Panc1 (cell line): Measurements from ENCODE around the gene OBP2A. TPM values are rescaled to one million over a fixed set of nuclear protein-coding genes. Genes with fewer than 3 reads are reported as not detected.

Source experiments
- ATAC-seq: fragments of 200-7000 bp; cut with Tn5 transposase; 2 replicates; pipeline ENCODE4 v1.9.1; 2020; ENCODE audit warnings: mild to moderate bottlenecking, moderate library complexity
- BruUV-seq: library from RNA; stranded (reverse); fragments of 400-500 nt; replicated peaks from 2 replicates; lab custom pipeline; 2021; lab: Mats Ljungman, UMichigan
- CTCF ChIA-PET: fragments of 300-600 bp; sonication (Branson Sonifier 250); formaldehyde crosslinking; loops from one replicate; lab custom pipeline; 2022; ENCODE audit warnings: antibody characterized with exemption; lab: Charles Lee
- POLR2A ChIA-PET: fragments of 300-600 bp; sonication (Branson Sonifier 250); formaldehyde crosslinking; loops from one replicate; lab custom pipeline; 2022; ENCODE audit warnings: antibody characterized with exemption; lab: Charles Lee
- DNase-seq: peaks from one replicate; pipeline ENCODE4 v3.0.0-alpha.2; 2010; ENCODE audit warnings: low read depth, low spot score
- H3K27ac ChIP-seq: 2 replicates; pipeline ENCODE4 v1.5.1; 2011; ENCODE audit warnings: mild to moderate bottlenecking, low read length, inconsistent platforms
- H3K27me3 ChIP-seq: fragments of 200-500 bp; sonication (Bioruptor generic); 2 replicates; pipeline ENCODE4 v1.6.0; 2014; ENCODE audit warnings: low read length, inconsistent platforms; ENCODE audit not compliant: control insufficient read depth, insufficient read depth
- H3K36me3 ChIP-seq: fragments of 200-500 bp; sonication (Bioruptor generic); 2 replicates; pipeline ENCODE4 v1.5.1; 2014; ENCODE audit warnings: inconsistent platforms, mild to moderate bottlenecking, low read length, moderate library complexity; ENCODE audit not compliant: control insufficient read depth, insufficient read depth
- H3K4me1 ChIP-seq: 2 replicates; pipeline ENCODE4 v1.5.1; 2011; ENCODE audit warnings: inconsistent platforms, mild to moderate bottlenecking, low read length, moderate library complexity; ENCODE audit not compliant: control insufficient read depth, insufficient read depth
- H3K4me3 ChIP-seq, 2 experiments: 2 replicates each; pipeline ENCODE4 v1.5.1; 2011 to 2012; ENCODE audit warnings: low read depth in 2 of 2, low read length in 2 of 2, mild to moderate bottlenecking in 2 of 2, inconsistent platforms in 1 of 2, moderate library complexity in 1 of 2
- H3K9me3 ChIP-seq: fragments of 200-500 bp; sonication (Bioruptor generic); 2 replicates; pipeline ENCODE4 v1.5.1; 2014; ENCODE audit warnings: low read depth, mild to moderate bottlenecking, inconsistent platforms, low read length, moderate library complexity; ENCODE audit not compliant: control insufficient read depth, insufficient read depth
- CTCF ChIP-seq: fragments of 450-650 bp; IDR thresholded peaks from 2 replicates; pipeline ENCODE4 v1.5.1; 2017; ENCODE audit warnings: mild to moderate bottlenecking
- POLR2AphosphoS5 ChIP-seq: IDR thresholded peaks from 2 replicates; pipeline ENCODE4 v1.6.1; 2012; ENCODE audit warnings: mild to moderate bottlenecking, low read depth, low read length, moderate library complexity
- REST ChIP-seq, 2 experiments: IDR thresholded peaks; 2 replicates each; pipeline ENCODE4 v1.6.1; 2011 to 2012; ENCODE audit warnings: low read depth in 2 of 2, control low read depth in 1 of 2, low read length in 1 of 2, mild to moderate bottlenecking in 1 of 2, moderate library complexity in 1 of 2; ENCODE audit not compliant: insufficient read depth in 1 of 2
- SIN3A ChIP-seq: IDR thresholded peaks from 2 replicates; pipeline ENCODE4 v1.6.1; 2012; ENCODE audit warnings: low read depth, mild to moderate bottlenecking, low read length, moderate library complexity, borderline replicate concordance; ENCODE audit not compliant: insufficient read depth
- TCF7L2 ChIP-seq: IDR thresholded peaks from 2 replicates; pipeline ENCODE4 v1.6.1; 2011; ENCODE audit warnings: mild to moderate bottlenecking, low read depth, low read length, inconsistent platforms
- in situ Hi-C: cut with HindIII; loops from 2 replicates; pipeline ENCODE4 v1.10.0; 2016; ENCODE audit warnings: low sequenced_read_pairs, low pct_unique_long_range_greater_than_20kb
- intact Hi-C: fragments of 100-400 bp; cut with micrococcal nuclease; formaldehyde crosslinking; loops from one replicate; pipeline ENCODE4 v1.10.0; 2022; ENCODE audit not compliant: unreplicated experiment
- total RNA-seq: library from RNA; stranded (reverse); gene quantifications from one replicate; pipeline ENCODE4 v1.2.1, GENCODE V29; 2021; ENCODE audit not compliant: unreplicated experiment

The OBP2A gene
- total RNA-seq, 1 experiment from 2014 or later = not detected

GRCh38 chr9:135507104-135508035 lies 38.6 kb upstream of the OBP2A start:
- H3K27ac ChIP-seq = no peak overlapping the region
- ChIA-PET CTCF (no interaction called here), POLR2A (no interaction called here)
- intact Hi-C loops = no loop called here
- no peak for DNase-seq
- H3K4me1 ChIP-seq = no peaks in the 10 kb centered on the region
- no peaks in the 10 kb centered on the region for H3K27me3 ChIP-seq
- H3K4me3 ChIP-seq = no peak overlapping the region
- no peak for ATAC-seq
- no TSS peak for BruUV-seq
- H3K9me3 ChIP-seq = no peaks in the 10 kb centered on the region
- no peaks in the 10 kb centered on the region for H3K36me3 ChIP-seq
- TF ChIP-seq SIN3A = no peak
- TF ChIP-seq POLR2AphosphoS5 = no peak
- TF ChIP-seq TCF7L2 = no peak
- no peak for TF ChIP-seq CTCF
- no peak for TF ChIP-seq REST (IDR thresholded peaks at IDR 0.05; ENCODE audit: insufficient read depth in 1 of 2, low read depth in 2 of 2, low read length in 1 of 2)
- in situ Hi-C loops = no loop called here

GRCh38 chr9:135508211-135508820 lies 37.6 kb upstream of the OBP2A start:
- DNase-seq (no peak), ATAC-seq (no peak)
- Histone ChIP-seq H3K27me3 (no peaks in the 10 kb centered on the region), H3K4me3 (no peak overlapping the region), H3K36me3 (no peaks in the 10 kb centered on the region), H3K27ac (no peak overlapping the region), H3K9me3 (no peaks in the 10 kb centered on the region), H3K4me1 (no peaks in the 10 kb centered on the region)
- TF ChIP-seq TCF7L2 (no peak), REST (IDR thresholded peaks at IDR 0.05; ENCODE audit: insufficient read depth in 1 of 2, low read depth in 2 of 2, low read length in 1 of 2) (no peak)
- POLR2A ChIA-PET = no interaction called here
- intact Hi-C loops = no loop called here
- CTCF ChIA-PET = no interaction called here
- no TSS peak for BruUV-seq
- in situ Hi-C loops = no loop called here
